ENCODE results near the gene INPP5D.

INPP5D gene

DNA sequence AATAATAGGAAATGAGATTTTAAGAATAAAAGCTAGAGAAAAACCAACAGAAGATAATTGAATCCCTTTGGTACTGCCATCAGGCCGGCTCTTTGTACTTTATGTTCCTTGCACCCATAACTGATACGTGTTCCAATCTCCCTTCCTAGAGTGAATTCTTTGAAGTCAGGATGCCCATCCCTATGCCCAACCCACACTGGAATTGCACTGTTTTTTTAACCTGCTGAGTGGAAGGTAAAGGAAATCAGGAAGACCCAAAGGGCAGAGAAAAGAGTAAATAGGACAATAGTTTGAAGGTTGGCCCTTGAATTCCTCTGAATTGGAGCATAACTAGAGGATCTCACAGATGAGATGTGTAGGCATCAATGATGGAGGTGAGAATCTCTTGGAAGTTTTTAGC is 187.0 kb downstream of the INPP5D start:
- no peak for TF ChIP-seq EZH2 (IDR thresholded peaks at IDR 0.05; ENCODE audit: borderline replicate concordance, low read depth, low read length, severe bottlenecking)
- TF ChIP-seq, protein P1, sequence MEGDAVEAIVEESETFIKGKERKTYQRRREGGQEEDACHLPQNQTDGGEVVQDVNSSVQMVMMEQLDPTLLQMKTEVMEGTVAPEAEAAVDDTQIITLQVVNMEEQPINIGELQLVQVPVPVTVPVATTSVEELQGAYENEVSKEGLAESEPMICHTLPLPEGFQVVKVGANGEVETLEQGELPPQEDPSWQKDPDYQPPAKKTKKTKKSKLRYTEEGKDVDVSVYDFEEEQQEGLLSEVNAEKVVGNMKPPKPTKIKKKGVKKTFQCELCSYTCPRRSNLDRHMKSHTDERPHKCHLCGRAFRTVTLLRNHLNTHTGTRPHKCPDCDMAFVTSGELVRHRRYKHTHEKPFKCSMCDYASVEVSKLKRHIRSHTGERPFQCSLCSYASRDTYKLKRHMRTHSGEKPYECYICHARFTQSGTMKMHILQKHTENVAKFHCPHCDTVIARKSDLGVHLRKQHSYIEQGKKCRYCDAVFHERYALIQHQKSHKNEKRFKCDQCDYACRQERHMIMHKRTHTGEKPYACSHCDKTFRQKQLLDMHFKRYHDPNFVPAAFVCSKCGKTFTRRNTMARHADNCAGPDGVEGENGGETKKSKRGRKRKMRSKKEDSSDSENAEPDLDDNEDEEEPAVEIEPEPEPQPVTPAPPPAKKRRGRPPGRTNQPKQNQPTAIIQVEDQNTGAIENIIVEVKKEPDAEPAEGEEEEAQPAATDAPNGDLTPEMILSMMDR (IDR thresholded peaks at IDR 0.05; ENCODE audit: borderline replicate concordance, extremely low read depth, low read length, poor library complexity, severe bottlenecking), result no peak
- no peak overlapping the region for H3K9ac ChIP-seq (ENCODE audit: low read depth, low read length)
- no peak overlapping the region for H3K4me2 ChIP-seq (ENCODE audit: insufficient read depth, low read length)
- peak overlapping the region; percentile 44 for H2AFZ ChIP-seq (ENCODE audit: low read depth, low read length)
- DNase-seq (no peak), ATAC-seq (ENCODE audit: insufficient read depth, low read depth) (no peak)
- H3K36me3 ChIP-seq (ENCODE audit: insufficient read depth, low read length), result no peaks in the 10 kb centered on the region
- peaks cover 7% of the 10 kb centered on the region for H3K79me2 ChIP-seq (ENCODE audit: insufficient read depth, low read length)
- no peak overlapping the region for H3K27ac ChIP-seq (ENCODE audit: low read length)
- no peak overlapping the region for H3K4me3 ChIP-seq (ENCODE audit: low read depth in 1 of 2, low read length in 2 of 2)
- no peaks in the 10 kb centered on the region for H3K27me3 ChIP-seq (ENCODE audit: insufficient read depth, low read length, poor library complexity)
- H3K9me3 ChIP-seq (ENCODE audit: insufficient read depth, low read length, severe bottlenecking), result no peaks in the 10 kb centered on the region
- H3K4me1 ChIP-seq (ENCODE audit: insufficient read depth, low read length), result peaks cover 6% of the 10 kb centered on the region
- no peaks in the 10 kb centered on the region for H4K20me1 ChIP-seq (ENCODE audit: insufficient read depth, low read length)

DNA sequence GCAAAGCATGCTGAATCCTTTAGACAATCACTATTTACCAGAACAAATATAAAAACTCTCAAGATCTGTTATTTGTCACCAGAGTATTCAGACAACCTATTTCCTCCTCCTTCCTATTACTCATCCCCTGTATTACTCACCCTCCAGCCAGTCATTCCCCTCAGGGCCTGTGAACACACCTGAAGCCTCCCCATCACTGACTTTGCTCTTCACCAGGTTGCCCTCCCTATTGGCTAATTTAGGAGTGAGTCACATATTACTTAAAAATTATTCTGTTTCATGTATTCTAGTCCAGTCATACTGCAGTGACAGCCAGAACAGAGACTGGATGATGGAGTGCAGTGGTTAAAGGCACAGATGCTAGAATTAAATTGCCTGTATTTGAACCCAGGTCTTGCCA is 187.6 kb downstream of the INPP5D start:
- Histone ChIP-seq H3K9me3 (ENCODE audit: insufficient read depth, low read length, severe bottlenecking) (no peaks in the 10 kb centered on the region), H3K27me3 (ENCODE audit: insufficient read depth, low read length, poor library complexity) (no peaks in the 10 kb centered on the region), H2AFZ (ENCODE audit: low read depth, low read length) (peak overlapping the region; percentile 44; the same call in 1 of the 2 replicates), H3K4me1 (ENCODE audit: insufficient read depth, low read length) (peaks cover 10% of the 10 kb centered on the region), H3K27ac (ENCODE audit: low read length) (no peak overlapping the region), H3K79me2 (ENCODE audit: insufficient read depth, low read length) (peaks cover 13% of the 10 kb centered on the region), H4K20me1 (ENCODE audit: insufficient read depth, low read length) (peaks cover 3% of the 10 kb centered on the region; the same call in 1 of the 2 replicates), H3K9ac (ENCODE audit: low read depth, low read length) (no peak overlapping the region), H3K4me2 (ENCODE audit: insufficient read depth, low read length) (no peak overlapping the region), H3K4me3 (ENCODE audit: low read depth in 1 of 2, low read length in 2 of 2) (no peak overlapping the region), H3K36me3 (ENCODE audit: insufficient read depth, low read length) (no peaks in the 10 kb centered on the region)
- TF ChIP-seq, protein P1 (IDR thresholded peaks at IDR 0.05; ENCODE audit: borderline replicate concordance, extremely low read depth, low read length, poor library complexity, severe bottlenecking), result no peak
- TF ChIP-seq EZH2 (IDR thresholded peaks at IDR 0.05; ENCODE audit: borderline replicate concordance, low read depth, low read length, severe bottlenecking), result no peak
- DNase-seq (no peak), ATAC-seq (ENCODE audit: insufficient read depth, low read depth) (no peak)

DNA sequence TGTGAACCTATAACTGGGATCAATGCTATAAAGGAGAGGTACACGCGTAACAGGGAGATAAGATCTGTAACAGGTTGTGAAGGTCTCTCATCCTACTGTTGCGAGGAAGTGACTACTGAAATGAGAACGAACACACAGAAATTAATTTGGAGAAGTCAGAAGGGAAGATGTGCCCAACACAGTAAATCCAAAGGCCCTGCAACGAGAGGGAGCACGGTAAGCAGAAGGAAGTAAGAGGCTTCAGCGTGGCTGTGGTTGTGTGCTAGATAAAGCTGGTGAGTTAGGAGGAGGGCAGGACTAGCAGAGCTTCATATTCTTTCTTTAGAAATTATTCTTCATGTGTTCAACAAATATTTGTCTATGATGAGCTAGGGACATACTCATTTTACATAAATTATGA is 188.9 kb downstream of the INPP5D start:
- Histone ChIP-seq H3K9ac (ENCODE audit: low read depth, low read length) (no peak overlapping the region), H3K36me3 (ENCODE audit: insufficient read depth, low read length) (peaks cover 6% of the 10 kb centered on the region; the same call in 1 of the 2 replicates), H3K27me3 (ENCODE audit: insufficient read depth, low read length, poor library complexity) (no peaks in the 10 kb centered on the region), H2AFZ (ENCODE audit: low read depth, low read length) (peak overlapping the region; percentile 8), H3K9me3 (ENCODE audit: insufficient read depth, low read length, severe bottlenecking) (no peaks in the 10 kb centered on the region), H3K27ac (ENCODE audit: low read length) (no peak overlapping the region), H3K4me2 (ENCODE audit: insufficient read depth, low read length) (no peak overlapping the region), H3K79me2 (ENCODE audit: insufficient read depth, low read length) (peaks cover 25% of the 10 kb centered on the region), H4K20me1 (ENCODE audit: insufficient read depth, low read length) (peaks cover 12% of the 10 kb centered on the region; the same call in 1 of the 2 replicates), H3K4me3 (ENCODE audit: low read depth in 1 of 2, low read length in 2 of 2) (no peak overlapping the region), H3K4me1 (ENCODE audit: insufficient read depth, low read length) (peaks cover 23% of the 10 kb centered on the region)
- ATAC-seq (ENCODE audit: insufficient read depth, low read depth), result no peak
- TF ChIP-seq EZH2 (IDR thresholded peaks at IDR 0.05; ENCODE audit: borderline replicate concordance, low read depth, low read length, severe bottlenecking), result no peak
- TF ChIP-seq, protein P1 (IDR thresholded peaks at IDR 0.05; ENCODE audit: borderline replicate concordance, extremely low read depth, low read length, poor library complexity, severe bottlenecking), result no peak
- no peak for DNase-seq
